GM10847 (cell line): Measurements from ENCODE around the gene PGBD5.

ENCODE experiments used
- POLR2A ChIP-seq: IDR thresholded peaks from 2 replicates; pipeline ENCODE4 v1.6.1; 2011; ENCODE audit not compliant: insufficient read length; ENCODE audit errors: extremely low read depth

PGBD5 gene

DNA sequence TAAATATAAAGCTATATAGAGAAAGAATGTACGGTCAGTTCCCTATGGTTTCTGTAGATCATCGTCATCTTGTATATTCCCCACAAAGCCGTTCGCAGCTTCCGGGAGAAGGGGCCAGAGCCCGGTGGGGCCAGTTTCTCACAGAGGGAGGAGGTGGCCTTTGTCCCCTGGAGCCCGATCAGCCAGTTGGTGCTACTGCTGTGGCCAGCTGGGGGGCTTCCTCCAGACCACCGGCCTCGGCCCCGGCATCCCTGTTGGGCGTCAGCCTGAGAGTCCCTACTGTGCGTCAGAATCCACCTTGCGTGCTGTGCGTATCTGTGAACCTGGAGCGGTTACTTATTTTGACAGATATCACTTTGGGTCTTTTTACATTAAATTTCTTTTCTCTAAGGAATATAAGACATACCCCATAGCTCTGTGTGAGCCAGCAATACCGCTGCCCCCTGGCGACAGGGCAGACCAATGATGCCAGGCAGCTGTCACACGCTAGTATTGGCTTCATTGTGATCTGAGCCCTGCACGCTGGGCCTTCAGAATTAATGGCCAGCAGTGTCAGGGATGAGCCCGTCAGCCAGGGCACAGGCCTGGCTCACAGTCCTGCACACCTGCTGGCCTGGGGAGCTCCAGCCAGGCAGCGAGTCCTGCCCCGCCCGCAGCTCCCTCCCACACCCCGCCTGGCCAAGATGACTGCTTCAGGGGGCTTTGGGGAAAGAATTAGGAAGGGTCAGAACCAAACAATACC lies 145.9 kb downstream of the PGBD5 start:
- no peak for TF ChIP-seq POLR2A

DNA sequence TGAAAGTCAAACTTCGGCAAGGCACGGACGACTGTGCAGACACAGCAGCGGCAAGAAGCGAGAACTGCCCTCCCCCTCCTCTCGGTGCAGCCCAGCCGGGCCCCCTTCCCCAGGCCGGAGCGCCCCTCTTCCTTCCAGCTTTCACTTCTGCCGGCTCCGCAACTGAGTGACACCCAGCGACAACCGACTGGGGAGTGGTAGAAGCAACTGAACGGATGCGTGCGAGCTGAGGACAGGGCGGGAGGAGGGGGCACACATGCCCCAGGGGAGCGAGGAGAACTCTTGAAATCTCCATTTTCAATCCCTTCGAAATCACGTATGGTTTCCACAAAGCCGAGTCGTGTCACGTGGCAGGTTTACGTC lies 146.6 kb downstream of the PGBD5 start:
- TF ChIP-seq POLR2A: no peak

DNA sequence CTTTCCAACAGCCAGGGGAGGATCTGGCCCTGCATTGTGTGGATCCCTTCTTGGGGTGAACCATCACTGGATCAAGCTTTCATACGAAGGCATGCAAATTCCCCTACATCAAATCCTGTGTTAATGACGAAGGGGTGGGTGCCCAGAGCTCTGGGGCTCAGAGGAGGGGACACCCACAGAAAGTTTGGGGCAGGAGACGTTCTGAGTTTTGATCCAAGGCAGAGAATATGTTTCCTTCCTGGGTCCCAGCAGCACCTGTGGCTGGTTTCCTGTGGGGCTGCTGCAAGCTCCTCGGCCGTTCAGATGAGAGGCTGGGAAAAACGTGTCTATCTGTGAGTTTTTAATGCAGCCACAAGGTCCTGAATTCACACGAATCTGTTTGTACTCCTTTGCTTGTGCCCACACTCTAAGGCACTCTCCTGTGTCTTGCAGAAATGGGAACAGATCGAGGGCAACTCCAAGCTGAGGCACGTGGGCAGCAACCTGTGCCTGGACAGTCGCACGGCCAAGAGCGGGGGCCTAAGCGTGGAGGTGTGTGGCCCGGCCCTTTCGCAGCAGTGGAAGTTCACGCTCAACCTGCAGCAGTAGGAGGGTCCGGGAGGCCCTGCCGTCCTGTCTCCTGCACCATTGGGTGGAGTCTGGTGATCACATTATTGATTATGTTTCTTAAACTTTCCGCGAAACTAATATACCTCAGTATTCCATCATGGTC lies 147.1 kb downstream of the PGBD5 start:
- no peak for TF ChIP-seq POLR2A

DNA sequence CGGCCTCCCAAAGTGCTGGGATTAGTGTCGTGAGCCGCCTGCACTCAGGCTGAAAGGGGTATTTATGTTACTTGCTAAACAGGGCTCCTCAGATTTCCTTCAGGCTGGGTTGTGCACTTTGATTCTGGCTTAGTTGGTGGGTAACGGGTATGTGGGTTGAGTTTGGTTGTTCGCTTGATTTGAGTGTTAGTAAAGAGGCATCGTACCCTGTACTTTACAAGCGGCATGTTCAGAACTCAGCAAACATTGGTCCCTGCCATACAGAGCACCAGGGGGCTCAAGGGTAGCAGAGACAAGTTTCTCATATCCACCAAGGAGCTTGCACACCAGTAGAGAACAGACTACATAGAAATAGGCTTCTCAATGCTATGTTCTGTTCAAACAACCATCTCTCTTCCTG lies 147.8 kb downstream of the PGBD5 start:
- no peak for TF ChIP-seq POLR2A

DNA sequence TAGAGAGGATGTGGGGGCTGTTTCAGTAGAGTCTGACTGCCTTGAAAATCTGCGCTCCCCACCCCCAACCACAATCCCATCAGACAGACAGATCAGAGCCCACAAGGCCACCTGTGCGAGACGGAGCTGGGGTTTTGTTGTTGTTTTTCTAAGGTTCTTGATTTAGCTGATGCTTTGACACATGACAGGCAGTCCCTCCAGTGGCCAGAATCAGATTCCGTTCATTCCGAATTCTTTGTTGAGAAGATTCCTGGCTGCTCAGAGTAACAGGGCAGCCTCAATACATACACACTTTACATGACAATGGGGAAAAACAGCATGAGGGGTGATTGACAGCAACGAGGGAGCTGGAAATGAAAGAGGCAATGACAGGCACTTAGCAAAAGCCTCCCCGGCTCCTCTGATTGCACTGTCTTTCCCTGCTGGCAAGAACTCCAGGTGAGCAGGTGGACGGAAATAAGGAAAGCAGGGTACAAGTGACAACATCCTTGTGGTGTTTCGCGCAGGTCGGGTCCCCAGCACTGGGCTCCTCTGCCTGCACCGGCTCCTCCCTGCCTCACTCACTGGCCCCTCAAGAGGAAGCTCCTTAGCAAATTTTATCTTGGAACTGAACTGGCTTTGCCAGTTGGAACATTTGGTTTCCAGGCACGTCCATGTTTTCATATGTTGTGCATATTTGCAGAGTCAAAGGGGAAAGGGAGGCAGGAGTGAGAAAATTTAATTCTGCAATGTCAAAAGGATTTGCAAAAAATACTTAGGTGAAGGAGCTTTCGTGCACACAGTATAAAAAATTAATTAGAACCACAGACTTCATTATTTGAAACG lies 148.7 kb downstream of the PGBD5 start:
- no peak for TF ChIP-seq POLR2A

DNA sequence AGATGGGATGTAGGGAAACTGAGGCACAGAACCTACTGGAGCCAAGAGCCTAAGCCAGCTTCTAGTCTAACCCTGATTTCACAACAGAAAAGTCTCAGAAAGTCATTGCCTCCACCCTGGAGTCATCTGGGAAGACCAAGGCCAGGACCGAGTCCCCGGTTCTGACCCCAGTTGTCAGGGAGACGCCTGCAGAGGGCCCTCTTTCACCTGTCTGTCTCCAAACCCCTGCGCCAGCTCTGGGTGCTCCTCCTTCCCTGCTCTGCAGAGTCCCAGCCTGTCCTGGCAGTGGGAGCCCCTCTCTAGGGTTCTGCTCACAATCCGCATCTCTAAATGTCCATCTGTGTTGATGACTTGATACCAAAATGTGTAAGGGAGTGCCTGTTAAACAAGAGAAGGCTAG lies 149.7 kb downstream of the PGBD5 start:
- TF ChIP-seq POLR2A: no peak

DNA sequence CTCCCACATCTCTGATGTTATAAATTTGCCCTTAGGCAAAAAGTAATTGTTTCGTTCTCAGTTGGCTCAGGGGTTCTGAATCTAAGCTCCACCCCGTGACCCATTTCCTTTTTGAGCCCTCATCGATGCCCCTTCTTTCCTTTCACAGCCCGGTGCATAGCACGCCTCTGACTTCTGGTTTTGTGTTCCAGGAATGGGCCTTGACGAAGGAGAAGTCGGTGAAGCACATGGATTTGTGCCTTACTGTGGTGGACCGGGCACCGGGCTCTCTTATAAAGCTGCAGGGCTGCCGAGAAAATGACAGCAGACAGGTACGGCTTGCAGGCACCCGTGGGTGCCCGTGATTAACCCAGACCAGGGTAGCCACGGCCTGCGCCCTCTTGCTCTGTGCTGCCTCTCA lies 151.9 kb downstream of the PGBD5 start:
- TF ChIP-seq POLR2A: no peak

DNA sequence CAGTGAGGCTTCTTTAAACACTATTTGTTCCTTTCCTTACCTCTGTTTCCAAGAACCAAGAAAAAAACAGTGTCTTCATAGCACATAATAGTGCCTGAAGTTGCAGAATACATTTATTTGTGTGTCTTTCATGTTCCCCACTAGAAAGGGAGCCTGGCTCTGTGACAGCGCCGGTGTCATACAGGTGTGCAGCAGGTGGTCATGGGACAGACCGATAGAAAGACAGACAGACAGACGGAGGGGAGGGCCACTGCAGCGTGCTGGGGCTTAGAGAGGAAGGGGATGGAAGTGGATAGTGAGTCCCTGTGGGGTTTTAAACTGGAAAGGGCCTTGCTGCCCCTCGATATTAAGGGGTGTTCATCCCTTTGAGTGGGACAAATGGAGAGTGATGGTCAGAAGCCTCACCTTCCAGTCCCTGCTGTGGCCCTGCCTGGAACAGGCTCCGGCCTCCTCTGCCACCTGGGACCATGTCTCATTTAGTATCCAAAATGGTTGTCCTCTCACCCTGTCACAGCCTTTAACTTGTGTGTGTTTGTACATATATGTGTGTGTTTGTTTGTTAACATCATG lies 152.9 kb downstream of the PGBD5 start:
- no peak for TF ChIP-seq POLR2A

DNA sequence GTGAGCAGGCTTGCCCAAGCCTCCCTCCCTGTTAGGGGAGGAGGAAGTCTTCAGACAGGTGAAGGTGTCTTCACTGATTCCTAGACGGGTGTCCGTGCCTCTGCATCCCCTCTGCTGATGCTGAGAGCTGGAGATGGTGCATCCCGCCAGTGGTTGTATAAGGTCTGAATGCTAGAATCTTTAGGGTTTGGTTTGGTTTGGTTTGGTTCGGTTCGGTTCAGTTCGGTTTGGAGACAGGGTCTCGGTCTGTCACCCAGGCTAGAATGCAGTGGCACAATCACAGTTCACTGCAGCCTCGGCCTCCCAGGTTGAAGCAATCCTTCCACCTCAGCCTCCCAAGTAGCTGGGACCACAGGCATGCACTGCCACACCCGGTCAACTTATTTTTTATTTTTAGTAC lies 153.6 kb downstream of the PGBD5 start:
- TF ChIP-seq POLR2A: no peak

DNA sequence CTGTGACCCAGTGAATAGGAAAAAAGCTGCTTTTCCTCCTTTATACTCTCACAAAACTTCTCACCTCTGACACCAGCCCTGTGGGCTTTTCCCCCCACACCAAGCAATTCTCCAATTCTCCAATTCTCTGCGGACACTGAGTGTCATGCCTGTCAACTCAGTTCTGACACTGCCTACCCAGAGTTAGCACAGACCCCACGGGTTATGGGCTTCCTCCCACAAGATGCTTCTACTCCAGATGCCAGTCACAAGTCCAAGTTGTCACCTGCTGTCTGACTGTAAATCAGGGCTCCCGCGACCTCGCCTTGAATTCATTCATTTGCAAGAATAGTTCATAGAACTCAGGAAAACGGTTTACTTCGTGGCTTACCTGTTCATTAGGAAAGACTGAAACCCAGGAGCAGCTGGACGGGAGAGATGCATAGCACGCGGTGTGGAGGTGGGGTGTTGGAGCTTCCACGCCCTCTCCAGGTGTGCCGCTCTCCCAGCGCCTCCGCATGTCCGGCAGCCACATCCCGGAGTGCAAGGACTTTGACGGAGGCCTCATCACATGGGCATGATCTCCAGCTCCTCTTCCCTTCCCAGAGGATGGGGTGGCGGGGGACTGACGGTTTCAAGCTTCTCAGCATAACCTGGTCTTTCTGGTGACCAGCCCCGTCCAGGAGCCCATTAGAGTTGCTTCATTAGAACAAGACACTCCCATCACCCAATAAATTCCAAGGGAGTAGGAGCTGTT lies 154.7 kb downstream of the PGBD5 start:
- no peak for TF ChIP-seq POLR2A

DNA sequence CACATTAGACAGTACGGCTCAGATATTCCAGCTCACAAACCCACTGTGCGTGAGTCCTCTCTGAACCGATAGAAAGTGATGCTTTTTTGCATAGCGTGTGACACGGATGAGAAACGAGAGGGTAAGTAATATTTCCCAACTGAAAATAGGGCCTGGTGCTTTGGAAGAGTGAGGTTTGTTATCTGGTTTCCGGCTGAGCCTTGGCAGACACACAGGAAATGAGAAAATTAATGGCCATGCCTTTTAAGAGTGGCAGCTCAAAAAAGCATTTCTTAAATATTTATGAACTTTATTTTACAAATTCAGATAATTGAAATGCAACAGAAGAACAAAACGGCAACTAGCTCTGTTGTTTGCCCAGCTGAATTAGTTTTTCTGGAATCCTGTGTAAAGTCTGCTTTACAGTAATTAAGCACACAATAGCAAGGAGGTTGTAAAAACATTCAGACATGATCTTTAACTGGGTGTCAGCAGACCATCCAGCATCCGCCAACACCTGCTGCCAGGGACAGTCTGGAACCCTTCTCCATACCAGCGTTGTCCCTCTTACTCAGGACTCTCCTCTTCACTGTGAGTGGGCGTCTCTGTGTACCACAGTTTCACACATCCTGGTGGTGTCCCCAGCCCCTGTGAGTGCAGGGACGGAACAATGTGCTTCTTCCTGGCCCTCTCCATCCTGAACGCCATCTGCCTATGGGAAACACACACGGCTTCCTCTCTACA lies 155.4 kb downstream of the PGBD5 start:
- TF ChIP-seq POLR2A: no peak

DNA sequence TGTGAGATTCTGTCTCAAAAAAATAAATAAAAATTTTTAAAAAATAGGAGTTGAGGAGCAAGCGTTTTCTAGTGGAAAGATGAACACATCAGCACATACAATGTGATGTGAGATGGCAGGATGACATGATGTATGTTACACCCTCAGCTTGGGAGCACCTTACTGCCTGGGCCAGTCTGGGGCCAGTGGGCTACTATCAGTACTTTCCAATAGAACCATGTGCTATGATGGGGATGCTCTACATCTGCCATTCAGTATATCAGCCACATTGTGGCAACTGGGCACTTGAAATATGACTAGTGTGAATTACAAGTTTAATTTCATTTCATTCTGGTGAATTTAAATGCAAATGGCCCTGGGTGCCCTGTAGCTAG lies 156.0 kb downstream of the PGBD5 start:
- TF ChIP-seq POLR2A: no peak

DNA sequence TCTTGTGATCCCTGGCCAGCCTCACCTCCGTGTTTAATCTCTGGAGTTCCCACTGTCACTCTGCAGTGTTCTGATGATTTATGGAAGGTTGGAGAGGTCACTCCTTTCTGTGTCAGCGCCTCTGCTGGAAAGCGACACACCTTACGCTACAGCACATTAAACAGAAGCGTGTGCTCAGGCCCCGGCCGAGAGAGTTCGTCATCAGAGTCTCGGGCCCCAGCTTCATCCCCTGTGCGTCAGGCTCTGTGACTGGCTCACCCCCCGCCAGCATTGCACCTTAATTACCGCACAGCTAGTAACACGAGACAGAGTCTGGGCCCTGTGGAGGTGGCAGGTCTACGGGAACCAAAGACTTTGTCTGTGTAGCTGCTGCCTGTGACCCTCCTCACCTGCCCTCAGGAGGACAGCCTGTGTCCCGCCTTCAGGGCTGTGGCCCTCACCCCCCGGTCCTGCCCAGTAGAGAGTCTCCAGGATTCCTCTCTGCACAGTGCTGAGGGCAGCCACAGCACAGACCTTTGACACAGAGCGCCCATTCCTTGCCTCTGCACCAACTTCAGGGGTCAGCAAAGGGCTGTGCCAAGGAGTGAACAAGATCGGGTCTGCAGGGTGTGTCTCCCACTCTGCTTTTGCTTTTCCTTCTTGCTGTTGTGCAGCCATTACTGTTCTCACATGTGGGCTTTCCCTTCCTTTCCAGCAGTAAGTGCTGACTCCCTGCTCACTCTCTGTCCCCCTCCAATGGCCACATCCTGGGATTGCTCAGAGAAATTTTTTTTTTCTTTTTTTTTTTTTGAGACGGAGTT lies 157.6 kb downstream of the PGBD5 start:
- no peak for TF ChIP-seq POLR2A
